ENCODE results near the gene DCUN1D2.

- TF ChIP-seq CTCF (IDR thresholded peaks at IDR 0.05), result no peak
- TF ChIP-seq POLR2A (IDR thresholded peaks at IDR 0.05), result no peak
- no peak for TF ChIP-seq POLR2AphosphoS5 (IDR thresholded peaks at IDR 0.05)
These were observed 22.5 kb downstream of the DCUN1D2 start for GRCh38 chr13:113468029-113468428.

All from transverse colon (tissue), 4 donors.